Measurements from ENCODE around the gene PNRC2.
"Not testable (repeated sequence)": the region's sequence is repeated elsewhere in the genome, so short reads cannot be mapped to it uniquely, and the experiment has no call there.

PNRC2 gene

GRCh38 chr1:24005163-24005562 is 45.5 kb downstream of the PNRC2 start:
- no peak for TF ChIP-seq CTCF (IDR thresholded peaks at IDR 0.05; ENCODE audit: insufficient read depth, low read length, missing control alignments)
- DNase-seq (ENCODE audit: low read depth, low spot score): no peak
- ChIA-PET CTCF (no interaction called here), POLR2A (no interaction called here)
- no peak overlapping the region for H3K4me3 ChIP-seq (ENCODE audit: low read depth, low read length)

GRCh38 chr1:24007079-24007478 is 47.5 kb downstream of the PNRC2 start:
- DNase-seq (ENCODE audit: low read depth, low spot score): no peak
- ChIA-PET CTCF (interaction anchor here (1.2 kb wide), 1 partner anchor 20 kb away, joined by 4 read pairs; no protein-coding TSS in a partner anchor), POLR2A (interaction anchor here (0.6 kb wide), 1 partner anchor 27 kb away, joined by 3 read pairs; the partner anchor contains the start of gene SRSF10)

GRCh38 chr1:24008574-24009184 is 49.1 kb downstream of the PNRC2 start:
- not testable (repeated sequence) for DNase-seq (ENCODE audit: low read depth, low spot score); H3K4me3 ChIP-seq (ENCODE audit: low read depth, low read length)
- CTCF ChIA-PET: interaction anchor here (1.4 kb wide), 1 partner anchor 29 kb away, joined by 3 read pairs; the partner anchor contains the start of gene SRSF10
- POLR2A ChIA-PET: interaction anchor here (0.7 kb wide), 1 partner anchor 15 kb away, joined by 3 read pairs; no protein-coding TSS in a partner anchor

More at GRCh38 chr1:24007079-24007478, 47.5 kb downstream of the PNRC2 start:
- no peak overlapping the region for H3K4me3 ChIP-seq (ENCODE audit: low read depth, low read length)
- no peak for TF ChIP-seq CTCF (IDR thresholded peaks at IDR 0.05; ENCODE audit: insufficient read depth, low read length, missing control alignments)

GRCh38 chr1:24009406-24009805 is 49.8 kb downstream of the PNRC2 start:
- POLR2A ChIA-PET: interaction anchor here (0.7 kb wide), 2 partner anchors 15 to 29 kb away, joined by 3 read pairs; partner anchors contain the start of gene SRSF10
- CTCF ChIA-PET: interaction anchor here (1.4 to 1.6 kb wide), 2 partner anchors 18 to 30 kb away, joined by 3 to 5 read pairs; partner anchors contain the start of gene SRSF10
- H3K4me3 ChIP-seq (ENCODE audit: low read depth, low read length): no peak overlapping the region
- no peak for DNase-seq (ENCODE audit: low read depth, low spot score)
- TF ChIP-seq CTCF (IDR thresholded peaks at IDR 0.05; ENCODE audit: insufficient read depth, low read length, missing control alignments): no peak

- DNase-seq (ENCODE audit: low read depth, low spot score): no peak
- CTCF ChIA-PET: interaction anchor here (0.7 to 1.6 kb wide), 2 partner anchors 8 to 17 kb away, joined by 3 to 5 read pairs; no protein-coding TSS in a partner anchor
- H3K4me3 ChIP-seq (ENCODE audit: low read depth, low read length): no peak overlapping the region
- POLR2A ChIA-PET: no interaction called here
- TF ChIP-seq CTCF (IDR thresholded peaks at IDR 0.05; ENCODE audit: insufficient read depth, low read length, missing control alignments): no peak
Measured at GRCh38 chr1:24010650-24011049, 51.0 kb downstream of the PNRC2 start.

- DNase-seq (ENCODE audit: low read depth, low spot score); H3K4me3 ChIP-seq (ENCODE audit: low read depth, low read length); POLR2A ChIA-PET: not testable (repeated sequence)
- CTCF ChIA-PET: interaction anchor here (1.4 kb wide), 1 partner anchor 8 kb away, joined by 4 read pairs; no protein-coding TSS in a partner anchor
Measured at GRCh38 chr1:24012878-24013277, 53.2 kb downstream of the PNRC2 start.

Data from AG04449 (cell line).